Activated B cell treated with CpG ODN at 0.5 μM for 24 hours (primary cell): ENCODE results near the gene P2RY6. TPM values are rescaled to one million over a fixed set of nuclear protein-coding genes. Genes with fewer than 3 reads are reported as not detected.

ENCODE experiments used
- ATAC-seq: fragments of 200-7000 bp; cut with Tn5 transposase; one replicate; pipeline ENCODE4 v1.10.0; 2021; ENCODE audit warnings: low read depth, mild to moderate bottlenecking, moderate library complexity
- CTCF ChIA-PET: fragments of 350-600 bp; sonication (Branson Sonifier 250); formaldehyde crosslinking; loops from one replicate; lab custom pipeline; 2021; ENCODE audit warnings: antibody characterized with exemption; lab: Charles Lee
- POLR2A ChIA-PET: fragments of 350-600 bp; sonication (Branson Sonifier 250); formaldehyde crosslinking; loops from one replicate; lab custom pipeline; 2021; ENCODE audit warnings: antibody characterized with exemption; lab: Charles Lee
- DNase-seq: peaks from one replicate; pipeline ENCODE4 v3.0.0; 2022
- H3K27ac Mint-ChIP-seq: one replicate; pipeline ENCODE4 v1.8.0; 2020; ENCODE audit warnings: mixed read lengths
- H3K27me3 Mint-ChIP-seq: one replicate; pipeline ENCODE4 v1.8.0; 2021; ENCODE audit warnings: mixed read lengths
- H3K36me3 Mint-ChIP-seq: one replicate; pipeline ENCODE4 v1.8.0; 2021; ENCODE audit warnings: low read depth, mixed read lengths
- H3K4me1 Mint-ChIP-seq: one replicate; pipeline ENCODE4 v1.8.0; 2021; ENCODE audit warnings: mixed read lengths
- H3K4me3 Mint-ChIP-seq: one replicate; pipeline ENCODE4 v1.8.0; 2020; ENCODE audit warnings: mild to moderate bottlenecking, mixed read lengths
- H3K9me3 Mint-ChIP-seq: one replicate; pipeline ENCODE4 v1.8.0; 2020; ENCODE audit warnings: mixed read lengths
- intact Hi-C: fragments of 100-400 bp; cut with micrococcal nuclease; formaldehyde crosslinking; loops from one replicate; pipeline ENCODE4 v1.15.1; 2024
- total RNA-seq: library from RNA; stranded (reverse); gene quantifications from 2 replicates; pipeline ENCODE4 v1.2.3, GENCODE V29; 2022
- TF ChIP-seq, protein P1 (sequence below): fragments of 200-600 bp; IDR thresholded peaks from one replicate; pipeline ENCODE4 v1.8.0; 2022; ENCODE audit warnings: antibody characterized with exemption, mild to moderate bottlenecking

The P2RY6 gene
- total RNA-seq, 1 donor from 2014 or later, result 0.22 TPM

- Mint-ChIP-seq H3K4me1 (peaks cover 36% of the 10 kb centered on the region), H3K27ac (no peak overlapping the region), H3K4me3 (no peak overlapping the region), H3K36me3 (no peaks in the 10 kb centered on the region), H3K9me3 (no peaks in the 10 kb centered on the region), H3K27me3 (peaks cover 2% of the 10 kb centered on the region)
- ChIA-PET CTCF (interaction anchor here (0.5 to 2.8 kb wide), 6 partner anchors 45 to 459 kb away, joined by 3 to 38 read pairs (median 4); no protein-coding TSS in a partner anchor), POLR2A (no interaction called here)
- intact Hi-C loops, result no loop called here
- no peak for ATAC-seq
- no peak for DNase-seq
- TF ChIP-seq, protein P1, sequence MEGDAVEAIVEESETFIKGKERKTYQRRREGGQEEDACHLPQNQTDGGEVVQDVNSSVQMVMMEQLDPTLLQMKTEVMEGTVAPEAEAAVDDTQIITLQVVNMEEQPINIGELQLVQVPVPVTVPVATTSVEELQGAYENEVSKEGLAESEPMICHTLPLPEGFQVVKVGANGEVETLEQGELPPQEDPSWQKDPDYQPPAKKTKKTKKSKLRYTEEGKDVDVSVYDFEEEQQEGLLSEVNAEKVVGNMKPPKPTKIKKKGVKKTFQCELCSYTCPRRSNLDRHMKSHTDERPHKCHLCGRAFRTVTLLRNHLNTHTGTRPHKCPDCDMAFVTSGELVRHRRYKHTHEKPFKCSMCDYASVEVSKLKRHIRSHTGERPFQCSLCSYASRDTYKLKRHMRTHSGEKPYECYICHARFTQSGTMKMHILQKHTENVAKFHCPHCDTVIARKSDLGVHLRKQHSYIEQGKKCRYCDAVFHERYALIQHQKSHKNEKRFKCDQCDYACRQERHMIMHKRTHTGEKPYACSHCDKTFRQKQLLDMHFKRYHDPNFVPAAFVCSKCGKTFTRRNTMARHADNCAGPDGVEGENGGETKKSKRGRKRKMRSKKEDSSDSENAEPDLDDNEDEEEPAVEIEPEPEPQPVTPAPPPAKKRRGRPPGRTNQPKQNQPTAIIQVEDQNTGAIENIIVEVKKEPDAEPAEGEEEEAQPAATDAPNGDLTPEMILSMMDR, result no peak
Observed at GRCh38 chr11:73291196-73291595, 19.1 kb downstream of the P2RY6 start.

DNA sequence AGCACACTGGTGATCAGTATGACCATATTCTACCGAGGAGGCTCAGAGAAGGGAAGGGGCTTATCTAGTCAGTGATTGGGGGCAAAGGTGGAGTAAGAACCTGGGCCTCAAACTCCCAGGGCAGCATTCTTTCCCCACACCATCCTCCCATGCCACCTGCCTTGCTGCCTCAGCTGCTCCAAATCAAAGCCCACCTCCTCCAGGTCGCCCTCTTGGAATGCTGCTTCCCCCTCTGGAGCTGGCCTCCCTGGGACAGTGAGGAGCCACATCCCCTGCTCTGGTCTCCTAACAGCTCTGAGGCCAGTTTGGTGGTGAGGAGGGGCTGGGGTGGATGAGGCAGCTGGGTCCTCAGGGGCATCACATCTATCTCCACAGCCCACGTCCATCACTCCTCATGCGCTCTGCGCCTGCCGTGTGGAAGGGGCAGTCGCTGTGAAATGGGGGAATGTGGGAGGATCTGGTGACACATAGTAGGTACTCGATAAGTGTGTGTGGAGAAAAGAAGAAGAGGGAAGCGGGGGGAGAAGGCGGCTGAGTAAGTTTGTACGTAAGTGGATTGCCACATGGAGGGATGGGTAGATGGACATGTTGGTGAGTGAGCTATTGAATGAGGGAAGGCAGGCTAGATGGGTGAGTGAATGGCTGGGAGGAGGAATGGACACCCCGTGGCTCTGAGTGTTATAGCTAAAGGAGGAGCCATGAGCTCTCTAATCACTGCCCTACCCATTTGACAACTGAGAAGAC, 19.8 kb downstream of the P2RY6 start:
- Mint-ChIP-seq H3K9me3 (no peaks in the 10 kb centered on the region), H3K4me3 (no peak overlapping the region), H3K36me3 (no peaks in the 10 kb centered on the region), H3K27me3 (peaks cover 2% of the 10 kb centered on the region), H3K4me1 (peaks cover 36% of the 10 kb centered on the region), H3K27ac (no peak overlapping the region)
- intact Hi-C loops, result no loop called here
- no peak for DNase-seq
- TF ChIP-seq, protein P1, result no peak
- ATAC-seq, result no peak
- POLR2A ChIA-PET, result interaction anchor here (0.7 kb wide), 1 partner anchor 1458 kb away, joined by 4 read pairs; no protein-coding TSS in a partner anchor
- CTCF ChIA-PET, result interaction anchor here (1.7 to 2.0 kb wide), 2 partner anchors 44 to 106 kb away, joined by 7 read pairs; no protein-coding TSS in a partner anchor

DNA sequence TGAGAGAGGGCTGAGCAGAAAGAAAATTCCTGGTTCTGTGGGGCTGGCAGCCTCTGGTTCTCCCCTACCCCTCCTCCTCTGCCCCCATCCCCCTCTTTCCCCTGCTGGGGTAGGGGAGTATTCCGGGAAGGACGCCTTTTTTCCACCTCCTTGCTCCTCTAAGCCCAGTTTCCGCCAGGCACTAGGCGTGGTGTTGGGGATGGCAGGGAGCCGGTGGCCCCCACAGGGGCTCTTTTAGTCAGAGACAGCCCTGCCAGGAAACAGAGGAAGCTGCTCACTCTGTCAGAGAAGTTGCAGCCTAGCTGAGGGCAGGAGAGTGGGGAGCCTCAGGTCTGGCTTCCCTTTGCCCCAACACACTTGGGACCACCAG, 20.4 kb downstream of the P2RY6 start:
- intact Hi-C loops, result no loop called here

DNA sequence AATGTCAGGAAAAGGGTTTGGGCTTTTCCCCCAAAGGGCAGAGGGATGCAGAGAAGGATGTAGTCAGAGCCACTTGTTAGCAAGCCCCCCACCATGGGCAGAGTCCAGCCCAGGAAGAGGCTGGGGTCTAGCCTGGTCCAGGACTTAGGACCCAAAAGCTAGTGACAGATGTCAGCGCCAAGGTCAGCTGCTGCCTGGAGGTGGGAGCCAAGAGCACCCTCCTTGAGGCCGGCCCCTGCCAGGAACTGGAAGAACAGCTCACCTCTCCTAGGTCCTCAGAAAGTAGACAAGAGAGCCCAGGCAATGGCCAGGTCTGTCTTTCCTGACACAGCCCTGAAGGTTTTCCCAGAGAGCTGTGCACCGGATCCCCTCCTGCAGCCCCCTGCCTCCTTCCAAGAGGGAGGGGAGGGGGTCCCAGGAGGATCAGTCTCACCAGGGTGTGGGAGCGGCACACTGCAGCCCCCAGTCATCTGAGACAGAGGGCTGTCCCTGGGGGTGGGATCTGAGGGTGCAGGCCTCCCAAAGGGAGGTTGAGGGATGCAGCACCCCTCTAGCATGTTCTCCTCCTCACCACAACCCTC, 21.3 kb downstream of the P2RY6 start:
- Mint-ChIP-seq H3K4me1 (peaks cover 23% of the 10 kb centered on the region), H3K36me3 (no peaks in the 10 kb centered on the region), H3K27me3 (peaks cover 9% of the 10 kb centered on the region), H3K27ac (no peak overlapping the region), H3K4me3 (no peak overlapping the region), H3K9me3 (no peaks in the 10 kb centered on the region)
- intact Hi-C loops, result no loop called here
- CTCF ChIA-PET, result interaction anchor here (2.0 kb wide), 2 partner anchors 104 to 108 kb away, joined by 5 to 7 read pairs; no protein-coding TSS in a partner anchor
- TF ChIP-seq, protein P1, result no peak
- ATAC-seq (no peak), DNase-seq (no peak)
- POLR2A ChIA-PET, result interaction anchor here (0.5 to 0.7 kb wide), 2 partner anchors 14 to 16 kb away, joined by 3 to 4 read pairs; no protein-coding TSS in a partner anchor

More for the DNA sequence above, 20.4 kb downstream of the P2RY6 start:
- DNase-seq (no peak), ATAC-seq (no peak)
- H3K9me3 Mint-ChIP-seq, result no peaks in the 10 kb centered on the region
- H3K36me3 Mint-ChIP-seq, result no peaks in the 10 kb centered on the region
- peaks cover 31% of the 10 kb centered on the region for H3K4me1 Mint-ChIP-seq
- H3K27ac Mint-ChIP-seq, result no peak overlapping the region
- TF ChIP-seq, protein P1, result no peak
- CTCF ChIA-PET, result interaction anchor here (2.0 kb wide), 1 partner anchor 107 kb away, joined by 7 read pairs; no protein-coding TSS in a partner anchor
- peaks cover 2% of the 10 kb centered on the region for H3K27me3 Mint-ChIP-seq
- H3K4me3 Mint-ChIP-seq, result no peak overlapping the region
- POLR2A ChIA-PET, result interaction anchor here (0.7 kb wide), 2 partner anchors 17 to 1457 kb away, joined by 4 read pairs; no protein-coding TSS in a partner anchor

DNA sequence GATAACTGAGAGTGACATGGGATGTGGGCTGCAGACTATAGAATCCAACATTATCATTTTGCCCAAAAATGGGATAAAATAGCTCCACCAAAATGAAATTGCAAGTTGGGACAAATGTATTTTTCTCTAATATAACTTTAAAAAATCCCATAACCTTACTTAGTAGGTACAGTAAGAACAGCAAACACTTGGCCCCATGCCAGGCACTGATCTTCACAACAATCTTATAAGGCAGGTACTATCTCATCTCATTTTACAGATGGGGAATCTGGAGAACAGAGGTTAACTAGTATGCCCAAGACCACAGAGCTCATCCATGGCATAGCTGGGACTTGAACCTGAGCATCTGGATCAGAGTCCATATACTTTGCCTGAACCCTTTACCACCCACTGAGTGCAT, 22.5 kb downstream of the P2RY6 start:
- Mint-ChIP-seq H3K27me3 (peaks cover 9% of the 10 kb centered on the region), H3K4me3 (no peak overlapping the region), H3K9me3 (no peaks in the 10 kb centered on the region), H3K4me1 (peaks cover 11% of the 10 kb centered on the region), H3K36me3 (no peaks in the 10 kb centered on the region), H3K27ac (no peak overlapping the region)
- intact Hi-C loops, result loop anchor here (1.0 kb wide), 3 partner anchors 13 to 367 kb away; no protein-coding TSS in a partner anchor
- TF ChIP-seq, protein P1, result no peak
- CTCF ChIA-PET, result interaction anchor here (0.8 to 2.4 kb wide), 7 partner anchors 10 to 367 kb away, joined by 3 to 27 read pairs (median 5); no protein-coding TSS in a partner anchor
- POLR2A ChIA-PET, result no interaction called here
- ATAC-seq, result no peak
- DNase-seq, result no peak
